Left lung (tissue), 10 donors: ENCODE results near the gene TDRD1. TPM values are rescaled to one million over a fixed set of nuclear protein-coding genes. Genes with fewer than 3 reads are reported as not detected.

Experiments used
- ATAC-seq: fragments of 200-7000 bp; cut with Tn5 transposase; one replicate; pipeline ENCODE4 v1.9.1; 2020; ENCODE audit warnings: moderate library complexity
- DNase-seq, 4 donors: peaks; one replicate each; pipeline ENCODE4 v3.0.0-alpha.2; 2013 to 2020
- H3K27ac ChIP-seq, 2 donors: fragments of 200-600 bp; sonication (generic) in 1 of 2; one replicate each; pipeline versions ENCODE4 v1.5.0 to v1.8.0; 2020 to 2021
- H3K27me3 ChIP-seq, 2 donors: fragments of 200-600 bp; sonication (generic) in 1 of 2; one replicate each; pipeline versions ENCODE4 v1.5.0 to v1.8.0; 2020 to 2021
- H3K36me3 ChIP-seq, 2 donors: fragments of 200-600 bp; sonication (generic) in 1 of 2; one replicate each; pipeline versions ENCODE4 v1.5.0 to v1.8.0; 2020 to 2021
- H3K4me1 ChIP-seq, 2 donors: fragments of 200-600 bp; one replicate each; pipeline ENCODE4 v1.8.0; 2021
- H3K4me3 ChIP-seq, 2 donors: fragments of 200-600 bp; sonication (generic) in 1 of 2; one replicate each; pipeline versions ENCODE4 v1.5.0 to v1.8.0; 2020 to 2021; ENCODE audit warnings: mild to moderate bottlenecking in 1 of 2
- H3K9me3 ChIP-seq, 2 donors: fragments of 200-600 bp; sonication (generic) in 1 of 2; one replicate each; pipeline versions ENCODE4 v1.5.0 to v1.8.0; 2020 to 2021
- intact Hi-C, 2 donors: fragments of 100-400 bp; cut with DNase I; formaldehyde crosslinking; loops; one replicate each; pipeline versions ENCODE4 v1.11.2 to v1.14.2; 2022
- polyA plus RNA-seq, 6 donors: library from polyadenylated mRNA; unstranded; fragments of 120-200 nt; gene quantifications; one replicate each; pipeline ENCODE4 v1.2.1, GENCODE V29; 2013; ENCODE audit not compliant: insufficient read length in 6 of 6
- total RNA-seq, 2 donors: library from RNA; stranded (reverse); fragmentation: NEBNext Ultra II Directional; extraction: Animal tissue kit (Norgen Biotek cat#: 25700); gene quantifications; one replicate each; pipeline ENCODE4 v1.2.1, GENCODE V29; 2021
- TF ChIP-seq, protein P1 (sequence below), 2 donors: fragments of 200-600 bp; sonication (generic) in 1 of 2; IDR thresholded peaks; one replicate each; pipeline versions ENCODE4 v1.5.0 to v1.8.0; 2021; ENCODE audit warnings: antibody characterized with exemption in 2 of 2
- donor health status: DM: no; HTN: yes; CAD: no.
- donor health status: DM: no; HTN: no; CAD: no.

Gene TDRD1
- total and polyA plus RNA-seq, 8 donors = 0.15 to 0.50 (median 0.20) TPM

- Histone ChIP-seq H3K27ac (peak overlapping the region in 1 of 2 donors; percentile 24), H3K4me1 (peaks cover 0 to 7% of the 10 kb centered on the region in 2 donors), H3K36me3 (no peaks in the 10 kb centered on the region), H3K27me3 (peaks cover 0 to 32% of the 10 kb centered on the region in 2 donors), H3K9me3 (no peaks in the 10 kb centered on the region), H3K4me3 (no peak overlapping the region)
- intact Hi-C loops = no loop called here
- no peak for DNase-seq
- peak; percentile 34 for ATAC-seq
- TF ChIP-seq, protein P1, sequence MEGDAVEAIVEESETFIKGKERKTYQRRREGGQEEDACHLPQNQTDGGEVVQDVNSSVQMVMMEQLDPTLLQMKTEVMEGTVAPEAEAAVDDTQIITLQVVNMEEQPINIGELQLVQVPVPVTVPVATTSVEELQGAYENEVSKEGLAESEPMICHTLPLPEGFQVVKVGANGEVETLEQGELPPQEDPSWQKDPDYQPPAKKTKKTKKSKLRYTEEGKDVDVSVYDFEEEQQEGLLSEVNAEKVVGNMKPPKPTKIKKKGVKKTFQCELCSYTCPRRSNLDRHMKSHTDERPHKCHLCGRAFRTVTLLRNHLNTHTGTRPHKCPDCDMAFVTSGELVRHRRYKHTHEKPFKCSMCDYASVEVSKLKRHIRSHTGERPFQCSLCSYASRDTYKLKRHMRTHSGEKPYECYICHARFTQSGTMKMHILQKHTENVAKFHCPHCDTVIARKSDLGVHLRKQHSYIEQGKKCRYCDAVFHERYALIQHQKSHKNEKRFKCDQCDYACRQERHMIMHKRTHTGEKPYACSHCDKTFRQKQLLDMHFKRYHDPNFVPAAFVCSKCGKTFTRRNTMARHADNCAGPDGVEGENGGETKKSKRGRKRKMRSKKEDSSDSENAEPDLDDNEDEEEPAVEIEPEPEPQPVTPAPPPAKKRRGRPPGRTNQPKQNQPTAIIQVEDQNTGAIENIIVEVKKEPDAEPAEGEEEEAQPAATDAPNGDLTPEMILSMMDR (IDR thresholded peaks at IDR 0.05) = no peak
Measured at GRCh38 chr10:114245121-114245791, 66.1 kb downstream of the TDRD1 start.

- ATAC-seq (peak; percentile 86), DNase-seq (no peak)
- TF ChIP-seq, protein P1 (IDR thresholded peaks at IDR 0.05) = no peak
- H3K27ac ChIP-seq = peak overlapping the region; percentile 47 to 68
- no peaks in the 10 kb centered on the region for H3K9me3 ChIP-seq
- intact Hi-C loops = no loop called here
- peaks cover 0 to 17% of the 10 kb centered on the region in 2 donors for H3K27me3 ChIP-seq
- no peaks in the 10 kb centered on the region for H3K36me3 ChIP-seq
- peaks cover 0 to 7% of the 10 kb centered on the region in 2 donors for H3K4me1 ChIP-seq
- no peak overlapping the region for H3K4me3 ChIP-seq
Measured at GRCh38 chr10:114246679-114247305, 67.6 kb downstream of the TDRD1 start.

- Histone ChIP-seq H3K27ac (no peak overlapping the region), H3K27me3 (no peaks in the 10 kb centered on the region), H3K36me3 (no peaks in the 10 kb centered on the region), H3K4me1 (peaks cover 0 to 2% of the 10 kb centered on the region in 2 donors), H3K4me3 (no peak overlapping the region), H3K9me3 (no peaks in the 10 kb centered on the region)
- DNase-seq (no peak), ATAC-seq (no peak)
- intact Hi-C loops = no loop called here
- TF ChIP-seq, protein P1 (IDR thresholded peaks at IDR 0.05) = no peak
Measured at GRCh38 chr10:114250236-114250635, 71.1 kb downstream of the TDRD1 start.

- intact Hi-C loops = no loop called here
- no peaks in the 10 kb centered on the region for H3K36me3 ChIP-seq
- H3K4me3 ChIP-seq = no peak overlapping the region
Measured at GRCh38 chr10:114250716-114251115, 71.6 kb downstream of the TDRD1 start.

DNA sequence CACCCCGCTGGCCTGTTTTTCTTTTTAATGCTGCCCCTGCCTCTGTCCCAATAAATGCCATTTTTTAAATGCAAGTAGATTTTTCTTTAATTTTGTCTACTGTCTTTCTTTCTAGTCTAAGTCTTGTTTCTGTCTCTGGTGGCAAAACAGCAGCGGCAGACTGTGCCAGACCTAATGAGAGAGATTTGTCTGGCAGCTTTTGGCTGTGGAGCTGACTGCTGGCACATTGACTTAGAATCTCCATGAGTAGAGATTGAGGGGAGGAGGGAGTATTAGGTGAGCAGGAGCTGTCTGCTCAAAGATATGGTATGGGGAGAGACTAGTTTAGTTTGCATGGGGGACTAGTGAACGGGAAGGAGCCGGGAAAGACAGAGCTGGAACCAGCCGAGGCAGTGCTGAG, 72.9 kb downstream of the TDRD1 start:
- H3K4me1 ChIP-seq = no peaks in the 10 kb centered on the region
- no peak for DNase-seq
- H3K27me3 ChIP-seq = no peaks in the 10 kb centered on the region
- TF ChIP-seq, protein P1 (IDR thresholded peaks at IDR 0.05) = no peak
- H3K9me3 ChIP-seq = no peaks in the 10 kb centered on the region
- H3K4me3 ChIP-seq = no peak overlapping the region
- intact Hi-C loops = no loop called here
- no peak for ATAC-seq
- H3K36me3 ChIP-seq = no peaks in the 10 kb centered on the region
- H3K27ac ChIP-seq = no peak overlapping the region

More at GRCh38 chr10:114250716-114251115, 71.6 kb downstream of the TDRD1 start:
- TF ChIP-seq, protein P1 (IDR thresholded peaks at IDR 0.05) = no peak
- Histone ChIP-seq H3K27me3 (no peaks in the 10 kb centered on the region), H3K27ac (no peak overlapping the region), H3K4me1 (no peaks in the 10 kb centered on the region), H3K9me3 (no peaks in the 10 kb centered on the region)
- no peak for ATAC-seq
- DNase-seq = no peak
